HEK293 (cell line): ENCODE data around the gene GRIK2.

Source experiments
- GLI2 ChIP-seq: fragments of 450-650 bp; formaldehyde crosslinking; IDR thresholded peaks from 2 replicates; pipeline ENCODE4; 2017; ENCODE audit warnings: missing biosample characterization, missing genetic modification characterization, low read depth, borderline replicate concordance
- HOXA7 ChIP-seq: sonication (generic); formaldehyde crosslinking; IDR thresholded peaks from 2 replicates; pipeline ENCODE4 v1.8.1; 2022; ENCODE audit warnings: missing genetic modification reagents, borderline replicate concordance
- HOXD13 ChIP-seq: sonication (generic); formaldehyde crosslinking; IDR thresholded peaks from 2 replicates; pipeline ENCODE4 v1.8.0; 2022; ENCODE audit warnings: missing genetic modification reagents, borderline replicate concordance
- ZBTB21 ChIP-seq: fragments of 450-650 bp; formaldehyde crosslinking; IDR thresholded peaks from 2 replicates; pipeline ENCODE4 v1.5.1; 2017; ENCODE audit warnings: missing biosample characterization, missing genetic modification characterization
- ZBTB8A ChIP-seq: fragments of 450-650 bp; formaldehyde crosslinking; IDR thresholded peaks from 2 replicates; pipeline ENCODE4 v1.5.1; 2016; ENCODE audit warnings: missing biosample characterization, missing genetic modification characterization
- ZNF239 ChIP-seq: fragments of 450-650 bp; formaldehyde crosslinking; IDR thresholded peaks from 2 replicates; pipeline ENCODE4 v1.5.1; 2016; ENCODE audit warnings: missing biosample characterization, missing genetic modification characterization
- ZNF324 ChIP-seq: fragments of 450-650 bp; formaldehyde crosslinking; IDR thresholded peaks from 2 replicates; pipeline ENCODE4 v1.5.1; 2016; ENCODE audit warnings: missing biosample characterization, missing genetic modification characterization
- ZNF629 ChIP-seq: fragments of 450-650 bp; formaldehyde crosslinking; IDR thresholded peaks from 2 replicates; pipeline ENCODE4 v1.5.1; 2017; ENCODE audit warnings: missing biosample characterization, missing genetic modification characterization
- ZNF670 ChIP-seq: fragments of 450-650 bp; formaldehyde crosslinking; IDR thresholded peaks from 2 replicates; pipeline ENCODE4 v1.5.1; 2016; ENCODE audit warnings: missing biosample characterization, missing genetic modification characterization, low read depth
- TF ChIP-seq, protein P1 (sequence below): fragments of 450-650 bp; formaldehyde crosslinking; IDR thresholded peaks from 2 replicates; pipeline ENCODE4 v1.5.1; 2016; ENCODE audit warnings: missing biosample characterization, missing genetic modification characterization
- TF ChIP-seq, protein P2 (sequence below): fragments of 450-650 bp; formaldehyde crosslinking; IDR thresholded peaks from 2 replicates; pipeline ENCODE4 v1.5.1; 2016; ENCODE audit warnings: missing biosample characterization, missing genetic modification characterization, low read depth
- TF ChIP-seq, protein P3 (sequence below): fragments of 450-650 bp; formaldehyde crosslinking; IDR thresholded peaks from 2 replicates; pipeline ENCODE4 v1.5.1; 2017; ENCODE audit warnings: missing biosample characterization, missing genetic modification characterization
- TF ChIP-seq, protein P4 (sequence below): sonication (generic); formaldehyde crosslinking; IDR thresholded peaks from 2 replicates; pipeline ENCODE4 v1.8.1; 2022; ENCODE audit warnings: mild to moderate bottlenecking, moderate library complexity, missing genetic modification reagents
- TF ChIP-seq, protein P5 (sequence below): fragments of 450-650 bp; formaldehyde crosslinking; IDR thresholded peaks from 2 replicates; pipeline ENCODE4 v1.5.1; 2016; ENCODE audit warnings: missing biosample characterization, missing genetic modification characterization

DNA sequence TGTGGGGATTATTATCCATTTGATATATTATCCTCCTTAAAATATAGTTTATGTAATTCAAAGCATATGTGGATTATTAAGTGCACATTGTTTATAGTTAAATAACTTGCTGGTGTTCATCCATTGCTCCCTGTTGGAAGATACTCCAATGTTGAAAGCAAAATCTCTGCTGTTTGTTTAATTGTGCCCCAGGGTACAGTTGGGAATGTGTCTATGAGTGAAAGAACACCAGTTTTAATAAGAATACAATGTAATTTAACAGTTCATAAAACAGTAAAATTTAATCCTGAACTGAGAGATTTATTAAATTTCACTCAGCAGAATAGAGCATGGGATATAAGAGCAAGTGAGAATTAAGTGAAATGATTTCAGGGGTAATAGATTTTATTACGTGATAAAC, 364.9 kb downstream of the GRIK2 start:
- TF ChIP-seq, protein P1, sequence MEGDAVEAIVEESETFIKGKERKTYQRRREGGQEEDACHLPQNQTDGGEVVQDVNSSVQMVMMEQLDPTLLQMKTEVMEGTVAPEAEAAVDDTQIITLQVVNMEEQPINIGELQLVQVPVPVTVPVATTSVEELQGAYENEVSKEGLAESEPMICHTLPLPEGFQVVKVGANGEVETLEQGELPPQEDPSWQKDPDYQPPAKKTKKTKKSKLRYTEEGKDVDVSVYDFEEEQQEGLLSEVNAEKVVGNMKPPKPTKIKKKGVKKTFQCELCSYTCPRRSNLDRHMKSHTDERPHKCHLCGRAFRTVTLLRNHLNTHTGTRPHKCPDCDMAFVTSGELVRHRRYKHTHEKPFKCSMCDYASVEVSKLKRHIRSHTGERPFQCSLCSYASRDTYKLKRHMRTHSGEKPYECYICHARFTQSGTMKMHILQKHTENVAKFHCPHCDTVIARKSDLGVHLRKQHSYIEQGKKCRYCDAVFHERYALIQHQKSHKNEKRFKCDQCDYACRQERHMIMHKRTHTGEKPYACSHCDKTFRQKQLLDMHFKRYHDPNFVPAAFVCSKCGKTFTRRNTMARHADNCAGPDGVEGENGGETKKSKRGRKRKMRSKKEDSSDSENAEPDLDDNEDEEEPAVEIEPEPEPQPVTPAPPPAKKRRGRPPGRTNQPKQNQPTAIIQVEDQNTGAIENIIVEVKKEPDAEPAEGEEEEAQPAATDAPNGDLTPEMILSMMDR (tag by site-specific recombination): no peak
- TF ChIP-seq, protein P2, sequence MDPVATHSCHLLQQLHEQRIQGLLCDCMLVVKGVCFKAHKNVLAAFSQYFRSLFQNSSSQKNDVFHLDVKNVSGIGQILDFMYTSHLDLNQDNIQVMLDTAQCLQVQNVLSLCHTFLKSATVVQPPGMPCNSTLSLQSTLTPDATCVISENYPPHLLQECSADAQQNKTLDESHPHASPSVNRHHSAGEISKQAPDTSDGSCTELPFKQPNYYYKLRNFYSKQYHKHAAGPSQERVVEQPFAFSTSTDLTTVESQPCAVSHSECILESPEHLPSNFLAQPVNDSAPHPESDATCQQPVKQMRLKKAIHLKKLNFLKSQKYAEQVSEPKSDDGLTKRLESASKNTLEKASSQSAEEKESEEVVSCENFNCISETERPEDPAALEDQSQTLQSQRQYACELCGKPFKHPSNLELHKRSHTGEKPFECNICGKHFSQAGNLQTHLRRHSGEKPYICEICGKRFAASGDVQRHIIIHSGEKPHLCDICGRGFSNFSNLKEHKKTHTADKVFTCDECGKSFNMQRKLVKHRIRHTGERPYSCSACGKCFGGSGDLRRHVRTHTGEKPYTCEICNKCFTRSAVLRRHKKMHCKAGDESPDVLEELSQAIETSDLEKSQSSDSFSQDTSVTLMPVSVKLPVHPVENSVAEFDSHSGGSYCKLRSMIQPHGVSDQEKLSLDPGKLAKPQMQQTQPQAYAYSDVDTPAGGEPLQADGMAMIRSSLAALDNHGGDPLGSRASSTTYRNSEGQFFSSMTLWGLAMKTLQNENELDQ (tag by site-specific recombination): no peak
- TF ChIP-seq ZNF239 (tag by site-specific recombination): no peak
- TF ChIP-seq GLI2 (tag by site-specific recombination): no peak
- TF ChIP-seq ZNF324: no peak
- TF ChIP-seq, protein P3, sequence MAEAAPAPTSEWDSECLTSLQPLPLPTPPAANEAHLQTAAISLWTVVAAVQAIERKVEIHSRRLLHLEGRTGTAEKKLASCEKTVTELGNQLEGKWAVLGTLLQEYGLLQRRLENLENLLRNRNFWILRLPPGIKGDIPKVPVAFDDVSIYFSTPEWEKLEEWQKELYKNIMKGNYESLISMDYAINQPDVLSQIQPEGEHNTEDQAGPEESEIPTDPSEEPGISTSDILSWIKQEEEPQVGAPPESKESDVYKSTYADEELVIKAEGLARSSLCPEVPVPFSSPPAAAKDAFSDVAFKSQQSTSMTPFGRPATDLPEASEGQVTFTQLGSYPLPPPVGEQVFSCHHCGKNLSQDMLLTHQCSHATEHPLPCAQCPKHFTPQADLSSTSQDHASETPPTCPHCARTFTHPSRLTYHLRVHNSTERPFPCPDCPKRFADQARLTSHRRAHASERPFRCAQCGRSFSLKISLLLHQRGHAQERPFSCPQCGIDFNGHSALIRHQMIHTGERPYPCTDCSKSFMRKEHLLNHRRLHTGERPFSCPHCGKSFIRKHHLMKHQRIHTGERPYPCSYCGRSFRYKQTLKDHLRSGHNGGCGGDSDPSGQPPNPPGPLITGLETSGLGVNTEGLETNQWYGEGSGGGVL: no peak
- no peak for TF ChIP-seq HOXA7
- TF ChIP-seq HOXD13 (CRISPR knock-in tag): no peak
- no peak for TF ChIP-seq ZNF670 (tag by site-specific recombination)
- no peak for TF ChIP-seq ZBTB8A (tag by site-specific recombination)
- TF ChIP-seq, protein P4, sequence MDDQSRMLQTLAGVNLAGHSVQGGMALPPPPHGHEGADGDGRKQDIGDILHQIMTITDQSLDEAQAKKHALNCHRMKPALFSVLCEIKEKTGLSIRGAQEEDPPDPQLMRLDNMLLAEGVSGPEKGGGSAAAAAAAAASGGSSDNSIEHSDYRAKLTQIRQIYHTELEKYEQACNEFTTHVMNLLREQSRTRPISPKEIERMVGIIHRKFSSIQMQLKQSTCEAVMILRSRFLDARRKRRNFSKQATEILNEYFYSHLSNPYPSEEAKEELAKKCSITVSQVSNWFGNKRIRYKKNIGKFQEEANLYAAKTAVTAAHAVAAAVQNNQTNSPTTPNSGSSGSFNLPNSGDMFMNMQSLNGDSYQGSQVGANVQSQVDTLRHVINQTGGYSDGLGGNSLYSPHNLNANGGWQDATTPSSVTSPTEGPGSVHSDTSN (CRISPR knock-in tag): no peak
- TF ChIP-seq, protein P5, sequence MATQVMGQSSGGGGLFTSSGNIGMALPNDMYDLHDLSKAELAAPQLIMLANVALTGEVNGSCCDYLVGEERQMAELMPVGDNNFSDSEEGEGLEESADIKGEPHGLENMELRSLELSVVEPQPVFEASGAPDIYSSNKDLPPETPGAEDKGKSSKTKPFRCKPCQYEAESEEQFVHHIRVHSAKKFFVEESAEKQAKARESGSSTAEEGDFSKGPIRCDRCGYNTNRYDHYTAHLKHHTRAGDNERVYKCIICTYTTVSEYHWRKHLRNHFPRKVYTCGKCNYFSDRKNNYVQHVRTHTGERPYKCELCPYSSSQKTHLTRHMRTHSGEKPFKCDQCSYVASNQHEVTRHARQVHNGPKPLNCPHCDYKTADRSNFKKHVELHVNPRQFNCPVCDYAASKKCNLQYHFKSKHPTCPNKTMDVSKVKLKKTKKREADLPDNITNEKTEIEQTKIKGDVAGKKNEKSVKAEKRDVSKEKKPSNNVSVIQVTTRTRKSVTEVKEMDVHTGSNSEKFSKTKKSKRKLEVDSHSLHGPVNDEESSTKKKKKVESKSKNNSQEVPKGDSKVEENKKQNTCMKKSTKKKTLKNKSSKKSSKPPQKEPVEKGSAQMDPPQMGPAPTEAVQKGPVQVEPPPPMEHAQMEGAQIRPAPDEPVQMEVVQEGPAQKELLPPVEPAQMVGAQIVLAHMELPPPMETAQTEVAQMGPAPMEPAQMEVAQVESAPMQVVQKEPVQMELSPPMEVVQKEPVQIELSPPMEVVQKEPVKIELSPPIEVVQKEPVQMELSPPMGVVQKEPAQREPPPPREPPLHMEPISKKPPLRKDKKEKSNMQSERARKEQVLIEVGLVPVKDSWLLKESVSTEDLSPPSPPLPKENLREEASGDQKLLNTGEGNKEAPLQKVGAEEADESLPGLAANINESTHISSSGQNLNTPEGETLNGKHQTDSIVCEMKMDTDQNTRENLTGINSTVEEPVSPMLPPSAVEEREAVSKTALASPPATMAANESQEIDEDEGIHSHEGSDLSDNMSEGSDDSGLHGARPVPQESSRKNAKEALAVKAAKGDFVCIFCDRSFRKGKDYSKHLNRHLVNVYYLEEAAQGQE (tag by site-specific recombination): no peak
- no peak for TF ChIP-seq ZNF629
- no peak for TF ChIP-seq ZBTB21 (tag by site-specific recombination)
